ENCODE measurements around the gene CHRNA3. TPM values are rescaled to one million over a fixed set of nuclear protein-coding genes. Genes with fewer than 3 reads are reported as not detected.
A peak's percentile ranks its signal among the peaks of the same experiment; 100 is the strongest.

Gene CHRNA3
- polyA plus RNA-seq, 2 of the 4 experiments (the other 2 are of a cell fraction) = 0.27 to 0.45 TPM

GRCh38 chr15:78621810-78622402 lies 1.1 kb upstream of the CHRNA3 start:
- ChIA-PET CTCF (interaction anchor here (1.6 to 19.2 kb wide), 4 partner anchors 14 to 129 kb away, joined by 10 to 256 read pairs (median 126); partner anchors contain the start of gene CHRNB4), POLR2A (no interaction called here)
- Histone ChIP-seq H3K27ac (no peak overlapping the region), H3K4me2 (no peak overlapping the region), H3K4me1 (peaks cover 14% of the 10 kb centered on the region; the same call in 2 of the 3 replicates), H3K4me3 (no peak overlapping the region), H3K9me3 (no peaks in the 10 kb centered on the region)
- TF ChIP-seq POLR2AphosphoS2 (conservative IDR thresholded peaks at IDR 0.05; ENCODE audit: low read length) = no peak
- no peak for TF ChIP-seq CTCF (IDR thresholded peaks at IDR 0.05)
- no peak for TF ChIP-seq FOSL2 (IDR thresholded peaks at IDR 0.05)
- TF ChIP-seq FOSL2 (CRISPR knock-in tag; IDR thresholded peaks at IDR 0.05) = no peak
- no peak for TF ChIP-seq RAD21 (conservative IDR thresholded peaks at IDR 0.05 in 1 of 2, IDR thresholded peaks at IDR 0.05 in 1 of 2)
- TF ChIP-seq E2F6 (IDR thresholded peaks at IDR 0.05; ENCODE audit: borderline replicate concordance, low read depth) = no peak
- TF ChIP-seq HOXB13 (CRISPR knock-in tag; IDR thresholded peaks at IDR 0.05; ENCODE audit: low read depth) = no peak
- TF ChIP-seq ZNF302 (CRISPR knock-in tag; IDR thresholded peaks at IDR 0.05) = no peak
- no peak for TF ChIP-seq GATA3 (IDR thresholded peaks at IDR 0.05; ENCODE audit: borderline replicate concordance)
- no peak for TF ChIP-seq CBX8 (IDR thresholded peaks at IDR 0.05)
- no peak for TF ChIP-seq RNF2 (IDR thresholded peaks at IDR 0.05; ENCODE audit: borderline replicate concordance, low read depth)
- no peak for TF ChIP-seq CHD2 (IDR thresholded peaks at IDR 0.05; ENCODE audit: low read length, partially characterized antibody)
- no peak for TF ChIP-seq USF2 (IDR thresholded peaks at IDR 0.05)
- TF ChIP-seq PHF8 (IDR thresholded peaks at IDR 0.05; ENCODE audit: borderline replicate concordance, low read depth) = no peak
- no peak for TF ChIP-seq RFX5 (IDR thresholded peaks at IDR 0.05)
- no peak for TF ChIP-seq MAX (IDR thresholded peaks at IDR 0.05)
- no peak for TF ChIP-seq POLR2A (IDR thresholded peaks at IDR 0.05; ENCODE audit: low read length)
- TF ChIP-seq HES2 (IDR thresholded peaks at IDR 0.05) = no peak
- TF ChIP-seq MAFK (IDR thresholded peaks at IDR 0.05; ENCODE audit: partially characterized antibody) = no peak
- no peak for DNase-seq (ENCODE audit: low read depth in 1 of 2, low spot score in 1 of 2)
- no peak for ATAC-seq
- FAIRE-seq = no peak
- 86% methylated on average over 10 of the region's 10 CpGs for WGBS (ENCODE audit: missing lambda C conversion rate)

- H3K27ac ChIP-seq = peak overlapping the region in 1 of 2 experiments; percentile 57; a peak in 3 of 6 replicates
- CTCF ChIA-PET = interaction anchor here (0.8 to 19.2 kb wide), 16 partner anchors 14 to 407 kb away, joined by 3 to 256 read pairs (median 7); partner anchors contain the start of gene CHRNB4
- ATAC-seq (peak; percentile 63 to 87), FAIRE-seq (no peak), DNase-seq (ENCODE audit: low read depth in 1 of 2, low spot score in 1 of 2) (peak; percentile 69 to 70)
- H3K4me2 ChIP-seq = peak overlapping the region; percentile 99
- WGBS (ENCODE audit: missing lambda C conversion rate) = 15% methylated on average over 19 of the region's 41 CpGs
- H3K9me3 ChIP-seq = no peaks in the 10 kb centered on the region
- TF ChIP-seq EHMT2 (IDR thresholded peaks at IDR 0.05; ENCODE audit: low read depth) = no peak
- TF ChIP-seq PHF8 (IDR thresholded peaks at IDR 0.05; ENCODE audit: borderline replicate concordance, low read depth) = no peak
- TF ChIP-seq SMC3 (IDR thresholded peaks at IDR 0.05) = 0 out of 3 replicates have a peak, but pooled peaks have one; percentile 9
- TF ChIP-seq HEYL (CRISPR knock-in tag; IDR thresholded peaks at IDR 0.05) = no peak
- no peak for TF ChIP-seq BCL3 (IDR thresholded peaks at IDR 0.05)
- TF ChIP-seq RNF2 (IDR thresholded peaks at IDR 0.05; ENCODE audit: borderline replicate concordance, low read depth) = 0 out of 2 replicates have a peak, but pooled peaks have one; percentile 32
- peak; percentile 59; the same call in 1 of the 2 replicates for TF ChIP-seq HDAC2 (IDR thresholded peaks at IDR 0.05)
- TF ChIP-seq CTCF (IDR thresholded peaks at IDR 0.05) = peak; percentile 59; the same call in 2 of the 3 replicates
- no peak for TF ChIP-seq ZNF302 (CRISPR knock-in tag; IDR thresholded peaks at IDR 0.05)
- peaks cover 14% of the 10 kb centered on the region; the same call in 2 of the 3 replicates for H3K4me1 ChIP-seq
- POLR2A ChIA-PET = interaction anchor here (1.3 kb wide), 1 partner anchor 120 kb away, joined by 4 read pairs; no protein-coding TSS in a partner anchor
- H3K4me3 ChIP-seq = peak overlapping the region; percentile 51
These were observed 722 bp downstream of the CHRNA3 start for GRCh38 chr15:78620021-78620526.
